ENCODE data around the gene LRRC72. TPM values are rescaled to one million over a fixed set of nuclear protein-coding genes. Genes with fewer than 3 reads are reported as not detected.

The LRRC72 gene
- total RNA-seq = not detected in 2 replicates

GRCh38 chr7:16526742-16527540 is at the start of gene LRRC72:
TSS of gene LRRC72 (plus strand) at chr7:16526825. CDS start at chr7:16526953, 128 bp downstream.

Other genes with a start within 250 kb of the LRRC72 start
- 1.6 and 3.1 TPM in 2 replicates for gene CRPPA, start 105.3 kb upstream of the LRRC72 start, total RNA-seq
- gene SOSTDC1, start 61.1 kb upstream of the LRRC72 start, total RNA-seq = not detected in 2 replicates
- gene ANKMY2, start 118.9 kb downstream of the LRRC72 start, total RNA-seq = 20.2 and 25.9 TPM in 2 replicates
- 127 and 162 TPM in 2 replicates for gene BZW2, start 119.4 kb downstream of the LRRC72 start, total RNA-seq
- gene TSPAN13, start 226.9 kb downstream of the LRRC72 start, total RNA-seq = 44.4 and 91.1 TPM in 2 replicates

Measured in placental epithelial cell (primary cell).